Stimulated activated CD4-positive, alpha-beta T cell treated with anti-CD3 and anti-CD28 coated beads, Interleukin-1b, Interleukin-23, amount 100 ng/mL, for 1 hour (primary cell): Measurements from ENCODE around the gene RNF44.

ENCODE experiments used
- DNase-seq, 2 donors: peaks; one replicate each; pipeline ENCODE4 v3.0.0-alpha.2; 2020; ENCODE audit warnings: low read depth in 2 of 2

Gene RNF44

GRCh38 chr5:176536902-176537553 lies at the start of gene RNF44:
RNF44 (minus strand) TSS chr5:176537402; CDS start chr5:176532472, 4,930 bp downstream.
- DNase-seq = peak; percentile 95 to 96

- DNase-seq = no peak
Observed at GRCh38 chr5:176583076-176583475, 45.9 kb upstream of the RNF44 start.

- no peak for DNase-seq
Observed at GRCh38 chr5:176581361-176581760, 44.2 kb upstream of the RNF44 start.

- no peak for DNase-seq
Observed at GRCh38 chr5:176579323-176579722, 42.1 kb upstream of the RNF44 start.

GRCh38 chr5:176578391-176578808 lies 41.2 kb upstream of the RNF44 start:
- DNase-seq = no peak

GRCh38 chr5:176577312-176578176 lies 40.3 kb upstream of the RNF44 start:
- DNase-seq = no peak

GRCh38 chr5:176575488-176576422 lies 38.6 kb upstream of the RNF44 start:
- no peak for DNase-seq

- no peak for DNase-seq
Observed at GRCh38 chr5:176575066-176575465, 37.9 kb upstream of the RNF44 start.

- DNase-seq = no peak
Observed at GRCh38 chr5:176574297-176574591, 37.0 kb upstream of the RNF44 start.

- peak; percentile 43 to 84 for DNase-seq
Observed at GRCh38 chr5:176573564-176574296, 36.5 kb upstream of the RNF44 start.

- DNase-seq = no peak
Observed at GRCh38 chr5:176570044-176570443, 32.8 kb upstream of the RNF44 start.

GRCh38 chr5:176568657-176569056 lies 31.5 kb upstream of the RNF44 start:
- no peak for DNase-seq

- no peak for DNase-seq
Observed at GRCh38 chr5:176565760-176566288, 28.6 kb upstream of the RNF44 start.

- no peak for DNase-seq
Observed at GRCh38 chr5:176564002-176564401, 26.8 kb upstream of the RNF44 start.

GRCh38 chr5:176562189-176562588 lies 25.0 kb upstream of the RNF44 start:
- DNase-seq = no peak

GRCh38 chr5:176561259-176561658 lies 24.1 kb upstream of the RNF44 start:
- no peak for DNase-seq

- no peak for DNase-seq
Observed at GRCh38 chr5:176560364-176560763, 23.2 kb upstream of the RNF44 start.

GRCh38 chr5:176559683-176560082 lies 22.5 kb upstream of the RNF44 start:
- no peak for DNase-seq

- no peak for DNase-seq
Observed at GRCh38 chr5:176557846-176558245, 20.6 kb upstream of the RNF44 start.

GRCh38 chr5:176553260-176554085 lies 16.3 kb upstream of the RNF44 start:
- DNase-seq = no peak
